K562 (cell line): ENCODE data around the gene INSR. TPM values are rescaled to one million over a fixed set of nuclear protein-coding genes. Genes with fewer than 3 reads are reported as not detected.

Experiments
- HCFC1 ChIP-seq: IDR thresholded peaks from 2 replicates; pipeline ENCODE4 v1.6.1; 2012; ENCODE audit warnings: low read depth, low read length, improper control_type of control experiment
- ILK ChIP-seq: fragments of 450-650 bp; IDR thresholded peaks from 2 replicates; pipeline ENCODE4 v1.6.1; 2016; ENCODE audit warnings: missing genetic modification characterization, low read depth, mild to moderate bottlenecking, missing compliant biosample characterization, moderate library complexity, borderline replicate concordance
- SMARCA5 ChIP-seq: fragments of 450-650 bp; IDR thresholded peaks from 2 replicates; pipeline ENCODE4 v1.6.1; 2016
- ZNF217 ChIP-seq: sonication (generic); formaldehyde crosslinking; IDR thresholded peaks from 2 replicates; pipeline ENCODE4 v1.8.0; 2022; ENCODE audit warnings: mild to moderate bottlenecking, missing genetic modification reagents
- polyA plus RNA-seq, 8 experiments: library from polyadenylated mRNA; depleted of rRNA in 4 of 8; stranded (reverse) in 5 of 8; unstranded in 3 of 8; fragments of >200 nt; fragmentation: Nextera tagmentation in 2 of 8; fragmentation: Illumina TruSeq in 1 of 8; extraction: Ambion mirVana in 2 of 8; extraction: Trizol in 1 of 8; gene quantifications; 2 replicates each; pipeline versions ENCODE4 v1.2.1 to v1.2.3, GENCODE V29; 2011 to 2014; ENCODE audit warnings: inconsistent platforms in 1 of 8, missing spikeins in 1 of 8
- total RNA-seq, 7 experiments: library from RNA; depleted of rRNA in 6 of 7; stranded (reverse); fragments of >200 nt in 6 of 7; fragmentation: Illumina TruSeq in 2 of 7; extraction: Trizol in 2 of 7; gene quantifications; 2 replicates each; pipeline versions ENCODE4 v1.2.1 to v1.2.3, GENCODE V29; 2011 to 2021; ENCODE audit warnings: low replicate concordance in 1 of 7
- TF ChIP-seq, protein P1 (sequence below): IDR thresholded peaks from 2 replicates; pipeline ENCODE4 v1.6.1; 2014; ENCODE audit warnings: antibody characterized with exemption
- TF ChIP-seq, protein P2 (sequence below), 2 experiments: fragments of 450-650 bp; IDR thresholded peaks; 2 replicates each; pipeline ENCODE4 v1.6.1; 2018; ENCODE audit warnings: mild to moderate bottlenecking in 2 of 2, low read depth in 1 of 2; ENCODE audit not compliant: partially characterized antibody in 2 of 2

INSR gene
- total and polyA plus RNA-seq, 9 of the 15 experiments (the other 6 are each of a cell fraction or from before 2014, with no cell fraction given): 0.04 to 0.88 (median 0.41) TPM

DNA sequence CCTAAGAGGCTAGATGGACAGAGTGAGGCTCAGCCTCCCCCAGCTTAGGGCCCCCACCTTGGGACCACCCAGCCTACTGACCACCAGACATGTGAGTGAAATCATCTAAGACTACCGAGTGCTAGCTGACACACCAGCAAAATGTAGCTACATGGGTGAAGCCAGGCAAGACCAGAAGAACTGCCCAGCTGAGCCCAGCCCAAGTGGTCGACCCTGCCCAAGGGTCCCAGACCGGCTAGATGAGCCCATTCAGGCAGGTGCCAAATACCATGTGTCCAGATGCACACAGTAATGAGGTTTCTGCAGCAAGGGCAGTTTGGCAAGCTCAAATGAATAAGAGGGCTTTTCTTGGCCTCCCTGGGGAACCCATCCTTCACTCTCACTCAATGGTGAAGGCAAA lies 168.1 kb downstream of the INSR start (continued):
- TF ChIP-seq, protein P1, sequence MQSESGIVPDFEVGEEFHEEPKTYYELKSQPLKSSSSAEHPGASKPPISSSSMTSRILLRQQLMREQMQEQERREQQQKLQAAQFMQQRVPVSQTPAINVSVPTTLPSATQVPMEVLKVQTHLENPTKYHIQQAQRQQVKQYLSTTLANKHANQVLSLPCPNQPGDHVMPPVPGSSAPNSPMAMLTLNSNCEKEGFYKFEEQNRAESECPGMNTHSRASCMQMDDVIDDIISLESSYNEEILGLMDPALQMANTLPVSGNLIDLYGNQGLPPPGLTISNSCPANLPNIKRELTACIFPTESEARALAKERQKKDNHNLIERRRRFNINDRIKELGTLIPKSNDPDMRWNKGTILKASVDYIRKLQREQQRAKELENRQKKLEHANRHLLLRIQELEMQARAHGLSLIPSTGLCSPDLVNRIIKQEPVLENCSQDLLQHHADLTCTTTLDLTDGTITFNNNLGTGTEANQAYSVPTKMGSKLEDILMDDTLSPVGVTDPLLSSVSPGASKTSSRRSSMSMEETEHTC: no peak
- TF ChIP-seq ILK (tag) (no peak), ZNF217 (no peak), SMARCA5 (no peak), HCFC1 (no peak)
- TF ChIP-seq, protein P2, sequence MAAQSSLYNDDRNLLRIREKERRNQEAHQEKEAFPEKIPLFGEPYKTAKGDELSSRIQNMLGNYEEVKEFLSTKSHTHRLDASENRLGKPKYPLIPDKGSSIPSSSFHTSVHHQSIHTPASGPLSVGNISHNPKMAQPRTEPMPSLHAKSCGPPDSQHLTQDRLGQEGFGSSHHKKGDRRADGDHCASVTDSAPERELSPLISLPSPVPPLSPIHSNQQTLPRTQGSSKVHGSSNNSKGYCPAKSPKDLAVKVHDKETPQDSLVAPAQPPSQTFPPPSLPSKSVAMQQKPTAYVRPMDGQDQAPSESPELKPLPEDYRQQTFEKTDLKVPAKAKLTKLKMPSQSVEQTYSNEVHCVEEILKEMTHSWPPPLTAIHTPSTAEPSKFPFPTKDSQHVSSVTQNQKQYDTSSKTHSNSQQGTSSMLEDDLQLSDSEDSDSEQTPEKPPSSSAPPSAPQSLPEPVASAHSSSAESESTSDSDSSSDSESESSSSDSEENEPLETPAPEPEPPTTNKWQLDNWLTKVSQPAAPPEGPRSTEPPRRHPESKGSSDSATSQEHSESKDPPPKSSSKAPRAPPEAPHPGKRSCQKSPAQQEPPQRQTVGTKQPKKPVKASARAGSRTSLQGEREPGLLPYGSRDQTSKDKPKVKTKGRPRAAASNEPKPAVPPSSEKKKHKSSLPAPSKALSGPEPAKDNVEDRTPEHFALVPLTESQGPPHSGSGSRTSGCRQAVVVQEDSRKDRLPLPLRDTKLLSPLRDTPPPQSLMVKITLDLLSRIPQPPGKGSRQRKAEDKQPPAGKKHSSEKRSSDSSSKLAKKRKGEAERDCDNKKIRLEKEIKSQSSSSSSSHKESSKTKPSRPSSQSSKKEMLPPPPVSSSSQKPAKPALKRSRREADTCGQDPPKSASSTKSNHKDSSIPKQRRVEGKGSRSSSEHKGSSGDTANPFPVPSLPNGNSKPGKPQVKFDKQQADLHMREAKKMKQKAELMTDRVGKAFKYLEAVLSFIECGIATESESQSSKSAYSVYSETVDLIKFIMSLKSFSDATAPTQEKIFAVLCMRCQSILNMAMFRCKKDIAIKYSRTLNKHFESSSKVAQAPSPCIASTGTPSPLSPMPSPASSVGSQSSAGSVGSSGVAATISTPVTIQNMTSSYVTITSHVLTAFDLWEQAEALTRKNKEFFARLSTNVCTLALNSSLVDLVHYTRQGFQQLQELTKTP (IDR thresholded peaks at IDR 0.05; ENCODE audit: low read depth in 1 of 2, partially characterized antibody in 2 of 2): no peak
- TF ChIP-seq, all 486 proteins: peak for 0
